Pulmonary artery endothelial cell (primary cell): ENCODE measurements around the gene KRTAP4-5. TPM values are rescaled to one million over a fixed set of nuclear protein-coding genes. Genes with fewer than 3 reads are reported as not detected.
"Not testable (repeated sequence)": the region's sequence is repeated elsewhere in the genome, so short reads cannot be mapped to it uniquely, and the experiment has no call there.

Source experiments
- DNase-seq: peaks from one replicate; pipeline ENCODE4 v3.0.0-alpha.2; 2011; ENCODE audit warnings: low read depth, low spot score
- total RNA-seq: library from RNA; depleted of rRNA; stranded (reverse); fragments of >200 nt; gene quantifications from 2 replicates; pipeline ENCODE4 v1.2.3, GENCODE V29; 2014

Gene KRTAP4-5
- total RNA-seq, 1 donor from 2014 or later, result not detected

GRCh38 chr17:41147531-41148204, 2.0 kb downstream of the KRTAP4-5 start:
- DNase-seq, result no peak

GRCh38 chr17:41145261-41145660, 4.4 kb downstream of the KRTAP4-5 start:
- DNase-seq, result no peak

- DNase-seq, result no peak
Observed at GRCh38 chr17:41144846-41145245, 4.8 kb downstream of the KRTAP4-5 start.

GRCh38 chr17:41141361-41141760, 8.3 kb downstream of the KRTAP4-5 start:
- DNase-seq, result no peak

- no peak for DNase-seq
Observed at GRCh38 chr17:41140360-41141131, 9.1 kb downstream of the KRTAP4-5 start, which contains the start of gene KRTAP4-6. TSS of gene KRTAP4-6 (minus strand) at chr17:41140544. CDS start at chr17:41140487, 57 bp downstream.

GRCh38 chr17:41139865-41140264, 9.8 kb downstream of the KRTAP4-5 start:
- DNase-seq, result not testable (repeated sequence)

GRCh38 chr17:41133880-41134735, 15.5 kb downstream of the KRTAP4-5 start:
- no peak for DNase-seq

- no peak for DNase-seq
Observed at GRCh38 chr17:41131979-41132378, 17.6 kb downstream of the KRTAP4-5 start.

- no peak for DNase-seq
Observed at GRCh38 chr17:41127371-41127770, 22.3 kb downstream of the KRTAP4-5 start.

- DNase-seq, result no peak
Observed at GRCh38 chr17:41126412-41126811, 23.2 kb downstream of the KRTAP4-5 start.

GRCh38 chr17:41125064-41125463, 24.6 kb downstream of the KRTAP4-5 start:
- no peak for DNase-seq

GRCh38 chr17:41123991-41124371, 25.6 kb downstream of the KRTAP4-5 start, which contains the start of gene KRTAP4-12:
TSS of gene KRTAP4-12 (minus strand) at chr17:41124182. CDS start at chr17:41124122, 60 bp downstream.
- DNase-seq, result not testable (repeated sequence)

GRCh38 chr17:41123292-41123990, 26.2 kb downstream of the KRTAP4-5 start:
- not testable (repeated sequence) for DNase-seq

GRCh38 chr17:41121742-41122141, 27.9 kb downstream of the KRTAP4-5 start:
- no peak for DNase-seq

- peak; percentile 4 for DNase-seq
Observed at GRCh38 chr17:41119696-41120690, 29.6 kb downstream of the KRTAP4-5 start.

GRCh38 chr17:41118721-41119120, 30.9 kb downstream of the KRTAP4-5 start:
- no peak for DNase-seq

- DNase-seq, result not testable (repeated sequence)
Observed at GRCh38 chr17:41117846-41118386, 31.7 kb downstream of the KRTAP4-5 start, which contains the start of gene KRTAP4-11. TSS of gene KRTAP4-11 (minus strand) at chr17:41118373. CDS start at chr17:41118315, 58 bp downstream.

GRCh38 chr17:41116297-41116696, 33.3 kb downstream of the KRTAP4-5 start:
- no peak for DNase-seq

GRCh38 chr17:41111151-41111885, 38.3 kb downstream of the KRTAP4-5 start:
- no peak for DNase-seq
